ENCODE results near the gene DNAAF5. TPM values are rescaled to one million over a fixed set of nuclear protein-coding genes. Genes with fewer than 3 reads are reported as not detected.
A peak's percentile ranks its signal among the peaks of the same experiment; 100 is the strongest.
"Not testable (repeated sequence)": the region's sequence is repeated elsewhere in the genome, so short reads cannot be mapped to it uniquely, and the experiment has no call there.

The DNAAF5 gene
- total RNA-seq, 1 donor from 2014 or later, result 21.8 TPM

GRCh38 chr7:747186-747585 is 20.7 kb downstream of the DNAAF5 start:
- ATAC-seq, result no peak

GRCh38 chr7:748446-748845 is 21.9 kb downstream of the DNAAF5 start:
- ATAC-seq, result no peak

GRCh38 chr7:749140-749551 is 22.6 kb downstream of the DNAAF5 start:
- ATAC-seq, result no peak

- ATAC-seq, result no peak
Observed at GRCh38 chr7:750111-750905, 23.8 kb downstream of the DNAAF5 start.

- no peak for ATAC-seq
Observed at GRCh38 chr7:751826-752225, 25.3 kb downstream of the DNAAF5 start.

GRCh38 chr7:752256-752655 is 25.8 kb downstream of the DNAAF5 start:
- not testable (repeated sequence) for ATAC-seq

GRCh38 chr7:753190-753589 is 26.7 kb downstream of the DNAAF5 start:
- no peak for ATAC-seq

GRCh38 chr7:754531-755412 is 28.3 kb downstream of the DNAAF5 start:
- peak; percentile 26 for ATAC-seq

GRCh38 chr7:755413-755805 is 28.9 kb downstream of the DNAAF5 start:
- ATAC-seq, result no peak

- ATAC-seq, result no peak
Observed at GRCh38 chr7:756231-756927, 29.9 kb downstream of the DNAAF5 start.

- ATAC-seq, result peak; percentile 24
Observed at GRCh38 chr7:756928-757560, 30.5 kb downstream of the DNAAF5 start.

- ATAC-seq, result no peak
Observed at GRCh38 chr7:757741-758163, 31.3 kb downstream of the DNAAF5 start.

GRCh38 chr7:759569-759968 is 33.1 kb downstream of the DNAAF5 start:
- no peak for ATAC-seq

GRCh38 chr7:760006-760405 is 33.5 kb downstream of the DNAAF5 start:
- no peak for ATAC-seq

- ATAC-seq, result no peak
Observed at GRCh38 chr7:761101-761500, 34.6 kb downstream of the DNAAF5 start.

- ATAC-seq, result no peak
Observed at GRCh38 chr7:761631-762030, 35.1 kb downstream of the DNAAF5 start.

- ATAC-seq, result no peak
Observed at GRCh38 chr7:762885-763284, 36.4 kb downstream of the DNAAF5 start.

- no peak for ATAC-seq
Observed at GRCh38 chr7:763762-764161, 37.3 kb downstream of the DNAAF5 start.

GRCh38 chr7:765383-765782 is 38.9 kb downstream of the DNAAF5 start:
- no peak for ATAC-seq

- ATAC-seq, result no peak
Observed at GRCh38 chr7:767580-767940, 41.1 kb downstream of the DNAAF5 start.

GRCh38 chr7:767941-768731 is 41.6 kb downstream of the DNAAF5 start:
- peak; percentile 24 for ATAC-seq

Data from esophagus mucosa (tissue), 1 donor.